GM12878 (cell line): Measurements from ENCODE around the gene DLG1.

Experiments used
- CHD4 ChIP-seq: fragments of 200-600 bp; sonication (generic); IDR thresholded peaks from 2 replicates; pipeline ENCODE4 v1.6.1; 2016; ENCODE audit warnings: mild to moderate bottlenecking
- CREB1 ChIP-seq: IDR thresholded peaks from 2 replicates; pipeline ENCODE4 v1.6.1; 2012; ENCODE audit warnings: low read depth, mild to moderate bottlenecking, inconsistent platforms
- CTCF ChIP-seq, 3 experiments: IDR thresholded peaks in 2 of 3; conservative IDR thresholded peaks in 1 of 3; 2 replicates each; pipeline ENCODE4 v1.5.1; 2011; ENCODE audit warnings: low read depth in 3 of 3, low read length in 3 of 3, mild to moderate bottlenecking in 3 of 3, control low read depth in 2 of 3, moderate library complexity in 2 of 3, inconsistent platforms in 1 of 3, mixed read lengths in 1 of 3; ENCODE audit not compliant: control insufficient read depth in 2 of 3, insufficient read depth in 1 of 3; ENCODE audit errors: extremely low read depth in 1 of 3
- EP300 ChIP-seq, 2 experiments: fragments of 150-350 bp in 1 of 2; IDR thresholded peaks; 2 replicates each; pipeline ENCODE4 v1.6.1; 2011 to 2012; ENCODE audit warnings: low read depth in 2 of 2, low read length in 2 of 2, borderline replicate concordance in 1 of 2, improper control_type of control experiment in 1 of 2, inconsistent platforms in 1 of 2; ENCODE audit not compliant: control insufficient read depth in 1 of 2
- EZH2 ChIP-seq: IDR thresholded peaks from 2 replicates; pipeline ENCODE4 v1.6.1; 2012; ENCODE audit warnings: low read depth, mild to moderate bottlenecking, control low read depth, inconsistent platforms, low read length, borderline replicate concordance; ENCODE audit not compliant: control insufficient read depth
- FOS ChIP-seq: IDR thresholded peaks from 3 replicates; pipeline ENCODE4 v1.6.1; 2011; ENCODE audit warnings: borderline replicate concordance; ENCODE audit not compliant: insufficient read length; ENCODE audit errors: extremely low read depth
- MTA3 ChIP-seq: IDR thresholded peaks from 2 replicates; pipeline ENCODE4 v1.6.1; 2012; ENCODE audit warnings: low read length, inconsistent platforms, borderline replicate concordance
- PBX3 ChIP-seq: IDR thresholded peaks from 2 replicates; pipeline ENCODE4 v1.6.1; 2011; ENCODE audit warnings: mild to moderate bottlenecking, low read depth, low read length, moderate library complexity; ENCODE audit not compliant: insufficient replicate concordance
- POLR2A ChIP-seq: IDR thresholded peaks from 2 replicates; pipeline ENCODE4 v1.6.1; 2011; ENCODE audit warnings: low read depth, mild to moderate bottlenecking, low read length
- POLR2AphosphoS5 ChIP-seq: IDR thresholded peaks from 2 replicates; pipeline ENCODE4 v1.6.1; 2011; ENCODE audit warnings: mild to moderate bottlenecking, low read length, inconsistent platforms
- STAT1 ChIP-seq: fragments of 450-650 bp; conservative IDR thresholded peaks from 2 replicates; pipeline ENCODE4 v1.6.1; 2014; ENCODE audit warnings: antibody characterized with exemption, mild to moderate bottlenecking
- ZNF274 ChIP-seq: IDR thresholded peaks from one replicate; pipeline ENCODE4 v1.8.0; 2011; ENCODE audit not compliant: insufficient read length, insufficient read depth
- ZNF687 ChIP-seq: fragments of 450-650 bp; IDR thresholded peaks from 2 replicates; pipeline ENCODE4 v1.6.1; 2017; ENCODE audit warnings: mild to moderate bottlenecking, moderate library complexity

- TF ChIP-seq ZNF687 (no peak), CTCF (IDR thresholded peaks at IDR 0.05 in 2 of 3, conservative IDR thresholded peaks at IDR 0.05 in 1 of 3; ENCODE audit: control insufficient read depth in 2 of 3, extremely low read depth in 1 of 3, insufficient read depth in 1 of 3, low read depth in 3 of 3, low read length in 3 of 3) (no peak), POLR2AphosphoS5 (no peak), FOS (no peak), EZH2 (no peak), POLR2A (no peak), STAT1 (no peak), ZNF274 (no peak), PBX3 (no peak), CHD4 (no peak), EP300 (IDR thresholded peaks at IDR 0.05; ENCODE audit: borderline replicate concordance in 1 of 2, control insufficient read depth in 1 of 2, low read depth in 2 of 2, low read length in 2 of 2) (no peak), CREB1 (no peak), MTA3 (no peak)
These were observed 123.5 kb downstream of the DLG1 start for GRCh38 chr3:197174927-197175326.
